ENCODE results near the gene CYP24A1.

DNA sequence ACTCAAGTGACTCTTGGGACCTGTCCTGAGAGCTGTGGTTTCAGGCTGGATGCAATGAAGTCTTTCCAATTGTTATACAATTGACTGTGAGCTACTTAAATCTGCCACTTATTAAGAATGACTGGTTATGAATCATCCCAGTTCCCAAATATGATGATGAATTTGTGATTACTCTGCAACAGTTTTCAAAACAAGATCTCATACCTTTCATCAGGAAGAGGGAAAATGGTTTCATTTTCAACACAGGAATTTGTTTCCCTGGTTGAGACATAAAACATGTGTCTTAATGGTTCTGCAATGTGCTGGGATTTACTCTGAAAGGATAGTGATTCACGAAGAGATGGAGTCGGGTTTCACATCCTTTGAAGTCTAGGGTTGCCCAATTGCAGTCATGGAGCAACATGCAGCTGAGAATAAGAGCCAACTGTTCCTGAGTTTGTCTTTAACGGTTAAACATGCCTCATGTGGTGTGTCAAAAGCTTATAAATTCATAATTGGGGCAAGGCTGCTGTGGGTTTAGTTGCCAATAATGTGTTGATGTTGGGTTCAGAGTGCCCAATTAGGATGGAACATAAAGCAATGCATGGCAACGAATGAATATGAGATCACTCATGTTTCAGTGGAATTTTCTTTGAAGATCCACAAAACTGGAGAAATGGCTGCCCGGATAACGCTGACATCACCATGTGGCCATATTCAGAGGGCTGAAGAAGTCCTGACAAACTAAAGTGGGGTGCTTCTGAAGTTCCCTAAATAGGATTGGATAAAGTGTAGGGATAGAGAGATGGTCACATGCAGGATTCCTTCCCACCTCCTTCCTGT lies 41.0 kb downstream of the CYP24A1 start:
- no peak for TF ChIP-seq POLR2AphosphoS5 (IDR thresholded peaks at IDR 0.05; ENCODE audit: low read depth, low read length)
- TF ChIP-seq TAF1 (IDR thresholded peaks at IDR 0.05; ENCODE audit: borderline replicate concordance, insufficient read depth, low read length) = no peak
- TF ChIP-seq SIN3A (IDR thresholded peaks at IDR 0.05; ENCODE audit: borderline replicate concordance, insufficient read depth, low read length) = no peak
- TF ChIP-seq, protein P1, sequence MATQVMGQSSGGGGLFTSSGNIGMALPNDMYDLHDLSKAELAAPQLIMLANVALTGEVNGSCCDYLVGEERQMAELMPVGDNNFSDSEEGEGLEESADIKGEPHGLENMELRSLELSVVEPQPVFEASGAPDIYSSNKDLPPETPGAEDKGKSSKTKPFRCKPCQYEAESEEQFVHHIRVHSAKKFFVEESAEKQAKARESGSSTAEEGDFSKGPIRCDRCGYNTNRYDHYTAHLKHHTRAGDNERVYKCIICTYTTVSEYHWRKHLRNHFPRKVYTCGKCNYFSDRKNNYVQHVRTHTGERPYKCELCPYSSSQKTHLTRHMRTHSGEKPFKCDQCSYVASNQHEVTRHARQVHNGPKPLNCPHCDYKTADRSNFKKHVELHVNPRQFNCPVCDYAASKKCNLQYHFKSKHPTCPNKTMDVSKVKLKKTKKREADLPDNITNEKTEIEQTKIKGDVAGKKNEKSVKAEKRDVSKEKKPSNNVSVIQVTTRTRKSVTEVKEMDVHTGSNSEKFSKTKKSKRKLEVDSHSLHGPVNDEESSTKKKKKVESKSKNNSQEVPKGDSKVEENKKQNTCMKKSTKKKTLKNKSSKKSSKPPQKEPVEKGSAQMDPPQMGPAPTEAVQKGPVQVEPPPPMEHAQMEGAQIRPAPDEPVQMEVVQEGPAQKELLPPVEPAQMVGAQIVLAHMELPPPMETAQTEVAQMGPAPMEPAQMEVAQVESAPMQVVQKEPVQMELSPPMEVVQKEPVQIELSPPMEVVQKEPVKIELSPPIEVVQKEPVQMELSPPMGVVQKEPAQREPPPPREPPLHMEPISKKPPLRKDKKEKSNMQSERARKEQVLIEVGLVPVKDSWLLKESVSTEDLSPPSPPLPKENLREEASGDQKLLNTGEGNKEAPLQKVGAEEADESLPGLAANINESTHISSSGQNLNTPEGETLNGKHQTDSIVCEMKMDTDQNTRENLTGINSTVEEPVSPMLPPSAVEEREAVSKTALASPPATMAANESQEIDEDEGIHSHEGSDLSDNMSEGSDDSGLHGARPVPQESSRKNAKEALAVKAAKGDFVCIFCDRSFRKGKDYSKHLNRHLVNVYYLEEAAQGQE (IDR thresholded peaks at IDR 0.05; ENCODE audit: insufficient read depth in 1 of 2, low read depth in 2 of 2, low read length in 2 of 2) = no peak
- no peak for TF ChIP-seq FOXP2 (optimal IDR thresholded peaks at IDR 0.05; ENCODE audit: borderline replicate concordance, extremely low read depth, extremely low read length, insufficient read depth)

Measured in PFSK-1 (cell line).